IMR-90 (cell line): ENCODE measurements around the gene USP24. TPM values are rescaled to one million over a fixed set of nuclear protein-coding genes. Genes with fewer than 3 reads are reported as not detected.

ENCODE experiments used
- ATAC-seq: fragments of 200-7000 bp; cut with Tn5 transposase; 2 replicates; pipeline ENCODE4 v1.9.1; 2020; ENCODE audit warnings: low read depth, mild to moderate bottlenecking, moderate library complexity
- BruUV-seq: library from RNA; stranded (reverse); fragments of 400-500 nt; replicated peaks from 2 replicates; lab custom pipeline; 2021; lab: Mats Ljungman, UMichigan
- CTCF ChIA-PET: fragments of 300-600 bp; formaldehyde crosslinking; extraction: SDS; loops from one replicate; lab custom pipeline; 2021; ENCODE audit warnings: antibody characterized with exemption; lab: Yijun Ruan, JAX
- POLR2A ChIA-PET: fragments of 300-600 bp; sonication (Branson Sonifier 250); formaldehyde crosslinking; loops from one replicate; lab custom pipeline; 2022; ENCODE audit warnings: antibody characterized with exemption; ENCODE audit not compliant: unreplicated experiment; lab: Charles Lee
- DNase-seq: peaks from one replicate; pipeline ENCODE4 v3.0.0; 2013
- H2AFZ ChIP-seq: replicated peaks from 2 replicates; pipeline ENCODE3; 2013; ENCODE audit warnings: low read length, mild to moderate bottlenecking; ENCODE audit not compliant: poor library complexity
- H2AK5ac ChIP-seq: 2 replicates; pipeline ENCODE4 v1.6.1; 2013; ENCODE audit warnings: low read depth, low read length, inconsistent platforms
- H2AK9ac ChIP-seq: replicated peaks from 2 replicates; pipeline ENCODE3; 2013; ENCODE audit warnings: mild to moderate bottlenecking, low read depth, low read length, moderate library complexity; ENCODE audit not compliant: poor library complexity
- H2BK120ac ChIP-seq: 2 replicates; pipeline ENCODE4 v1.6.1; 2013; ENCODE audit warnings: low read depth, low read length, inconsistent platforms
- H2BK15ac ChIP-seq: 3 replicates; pipeline ENCODE4 v1.6.1; 2013; ENCODE audit warnings: low read depth, low read length, inconsistent platforms
- H2BK20ac ChIP-seq: 2 replicates; pipeline ENCODE4 v1.6.1; 2013; ENCODE audit warnings: low read depth, mild to moderate bottlenecking, inconsistent platforms, low read length, moderate library complexity
- H2BK5ac ChIP-seq: 2 replicates; pipeline ENCODE4 v1.6.1; 2013; ENCODE audit warnings: mild to moderate bottlenecking, low read depth, low read length, inconsistent platforms; ENCODE audit not compliant: poor library complexity, severe bottlenecking
- H3K14ac ChIP-seq: replicated peaks from 2 replicates; pipeline ENCODE4 v1.6.1; 2013; ENCODE audit warnings: low read depth, low read length, inconsistent platforms
- H3K18ac ChIP-seq: 2 replicates; pipeline ENCODE4 v1.6.1; 2013; ENCODE audit warnings: low read depth, low read length, control low read depth
- H3K23ac ChIP-seq: 2 replicates; pipeline ENCODE4 v1.6.1; 2013; ENCODE audit warnings: low read depth, low read length, inconsistent platforms
- H3K27ac ChIP-seq: 2 replicates; pipeline ENCODE4 v1.5.1; 2013; ENCODE audit warnings: mild to moderate bottlenecking, control low read depth, low read length; ENCODE audit not compliant: insufficient read depth
- H3K27me3 ChIP-seq: 2 replicates; pipeline ENCODE4 v1.6.1; 2013; ENCODE audit warnings: low read length; ENCODE audit not compliant: control insufficient read depth, insufficient read depth
- H3K36me3 ChIP-seq: 2 replicates; pipeline ENCODE4 v1.6.1; 2013; ENCODE audit warnings: low read length, mixed read lengths; ENCODE audit not compliant: control insufficient read depth, insufficient read depth
- H3K4ac ChIP-seq: 2 replicates; pipeline ENCODE4 v1.6.1; 2013; ENCODE audit warnings: low read depth, low read length, inconsistent platforms
- H3K4me1 ChIP-seq: 2 replicates; pipeline ENCODE4 v1.6.1; 2013; ENCODE audit warnings: low read length, mixed read lengths; ENCODE audit not compliant: control insufficient read depth, insufficient read depth
- H3K4me2 ChIP-seq: 2 replicates; pipeline ENCODE4 v1.6.1; 2013; ENCODE audit warnings: low read depth, mild to moderate bottlenecking, control low read depth, low read length, moderate library complexity
- H3K4me3 ChIP-seq: 2 replicates; pipeline ENCODE4 v1.5.1; 2013; ENCODE audit warnings: low read depth, mild to moderate bottlenecking, control low read depth, low read length, moderate library complexity; ENCODE audit not compliant: insufficient read depth
- H3K56ac ChIP-seq: 2 replicates; pipeline ENCODE4 v1.6.1; 2013; ENCODE audit warnings: low read length, inconsistent platforms; ENCODE audit not compliant: insufficient read depth; ENCODE audit errors: extremely low read depth
- H3K79me1 ChIP-seq, 2 experiments: 2 replicates each; pipeline ENCODE4 v1.6.1; 2013; ENCODE audit warnings: low read length in 2 of 2, inconsistent platforms in 1 of 2, low read depth in 1 of 2
- H3K9ac ChIP-seq: 2 replicates; pipeline ENCODE4 v1.6.1; 2013; ENCODE audit warnings: low read depth, low read length, control low read depth
- H3K9me1 ChIP-seq: 2 replicates; pipeline ENCODE4 v1.6.1; 2013; ENCODE audit warnings: low read length, inconsistent platforms; ENCODE audit not compliant: insufficient read depth
- H3K9me3 ChIP-seq: 2 replicates; pipeline ENCODE4 v1.6.1; 2013; ENCODE audit warnings: low read length; ENCODE audit not compliant: control insufficient read depth, insufficient read depth
- H4K20me1 ChIP-seq: 2 replicates; pipeline ENCODE4 v1.6.1; 2013; ENCODE audit warnings: low read length, inconsistent platforms; ENCODE audit not compliant: insufficient read depth
- H4K5ac ChIP-seq: 2 replicates; pipeline ENCODE4 v1.6.1; 2013; ENCODE audit warnings: mild to moderate bottlenecking, low read depth, low read length, control low read depth
- H4K8ac ChIP-seq, 2 experiments: 2 replicates each; pipeline ENCODE4 v1.6.1; 2013; ENCODE audit warnings: low read depth in 2 of 2, low read length in 2 of 2, control low read depth in 1 of 2, inconsistent platforms in 1 of 2
- H4K91ac ChIP-seq: 2 replicates; pipeline ENCODE4 v1.6.1; 2013; ENCODE audit warnings: low read depth, low read length, inconsistent platforms; ENCODE audit not compliant: insufficient read depth
- BHLHE40 ChIP-seq: fragments of 150-350 bp; IDR thresholded peaks from 2 replicates; pipeline ENCODE4 v1.6.1; 2016; ENCODE audit warnings: mild to moderate bottlenecking, low read depth, low read length
- CHD1 ChIP-seq: IDR thresholded peaks from 2 replicates; pipeline ENCODE4 v1.6.1; 2012; ENCODE audit warnings: low read depth, low read length, improper control_type of control experiment
- CTCF ChIP-seq: conservative IDR thresholded peaks from 2 replicates; pipeline ENCODE4 v1.5.1; 2012; ENCODE audit warnings: mild to moderate bottlenecking, low read depth, low read length, improper control_type of control experiment
- ELK1 ChIP-seq: fragments of 150-350 bp; IDR thresholded peaks from 2 replicates; pipeline ENCODE4 v1.6.1; 2016; ENCODE audit warnings: low read depth, mild to moderate bottlenecking, low read length, moderate library complexity, borderline replicate concordance
- FOS ChIP-seq: fragments of 150-350 bp; IDR thresholded peaks from 2 replicates; pipeline ENCODE4 v1.6.1; 2016; ENCODE audit warnings: low read depth, low read length
- MAFK ChIP-seq: IDR thresholded peaks from 2 replicates; pipeline ENCODE4 v1.6.1; 2012; ENCODE audit warnings: low read depth, low read length, improper control_type of control experiment
- MAZ ChIP-seq: IDR thresholded peaks from 2 replicates; pipeline ENCODE4 v1.6.1; 2012; ENCODE audit warnings: low read depth, mild to moderate bottlenecking, low read length, improper control_type of control experiment, moderate library complexity, borderline replicate concordance
- NFE2L2 ChIP-seq: fragments of 150-350 bp; IDR thresholded peaks from 2 replicates; pipeline ENCODE4 v1.6.1; 2016; ENCODE audit warnings: low read depth, mild to moderate bottlenecking, low read length
- POLR2A ChIP-seq: IDR thresholded peaks from 2 replicates; pipeline ENCODE4 v1.6.1; 2012; ENCODE audit warnings: mild to moderate bottlenecking, low read depth, low read length
- SMC3 ChIP-seq: fragments of 150-350 bp; IDR thresholded peaks from 2 replicates; pipeline ENCODE4 v1.6.1; 2016; ENCODE audit warnings: low read depth, mild to moderate bottlenecking, antibody characterized with exemption, low read length, moderate library complexity
- WGBS, 2 experiments: methylation state at CpG; one replicate each; pipeline versions ENCODE4 v1.1.5 to v1.1.7; 2013; ENCODE audit warnings: missing lambda C conversion rate in 2 of 2; ENCODE audit not compliant: insufficient read length in 1 of 2; ENCODE audit errors: extremely low coverage in 2 of 2; 5-methylcytosine and 5-hydroxymethylcytosine counted together
- dilution Hi-C: fragments of 300-500 bp; cut with HindIII; formaldehyde crosslinking; loops from one replicate; pipeline ENCODE4 v1.14.3; 2018; ENCODE audit warnings: low sequenced_read_pairs; ENCODE audit not compliant: unreplicated experiment
- in situ Hi-C: fragments of 300-500 bp; cut with MboI; formaldehyde crosslinking; loops from 3 replicates; pipeline ENCODE4 v1.14.3; 2019; ENCODE audit warnings: low sequenced_read_pairs, inconsistent platforms, mixed read lengths
- intact Hi-C: fragments of 100-400 bp; cut with micrococcal nuclease; formaldehyde crosslinking; loops from 2 replicates; pipeline ENCODE4 v1.10.0; 2022
- polyA plus RNA-seq, 3 experiments: library from polyadenylated mRNA; depleted of rRNA; stranded (reverse); fragments of >200 nt; gene quantifications; 2 replicates each; pipeline ENCODE4 v1.2.3, GENCODE V29; 2012; ENCODE audit warnings: low replicate concordance in 1 of 3
- total RNA-seq: library from RNA; depleted of rRNA; stranded (reverse); fragments of >200 nt; gene quantifications from 2 replicates; pipeline ENCODE4 v1.2.3, GENCODE V29; 2012

Gene USP24
- total and polyA plus RNA-seq, 2 of the 4 experiments (the other 2 are of a cell fraction): 8.4 to 36.7 TPM

DNA sequence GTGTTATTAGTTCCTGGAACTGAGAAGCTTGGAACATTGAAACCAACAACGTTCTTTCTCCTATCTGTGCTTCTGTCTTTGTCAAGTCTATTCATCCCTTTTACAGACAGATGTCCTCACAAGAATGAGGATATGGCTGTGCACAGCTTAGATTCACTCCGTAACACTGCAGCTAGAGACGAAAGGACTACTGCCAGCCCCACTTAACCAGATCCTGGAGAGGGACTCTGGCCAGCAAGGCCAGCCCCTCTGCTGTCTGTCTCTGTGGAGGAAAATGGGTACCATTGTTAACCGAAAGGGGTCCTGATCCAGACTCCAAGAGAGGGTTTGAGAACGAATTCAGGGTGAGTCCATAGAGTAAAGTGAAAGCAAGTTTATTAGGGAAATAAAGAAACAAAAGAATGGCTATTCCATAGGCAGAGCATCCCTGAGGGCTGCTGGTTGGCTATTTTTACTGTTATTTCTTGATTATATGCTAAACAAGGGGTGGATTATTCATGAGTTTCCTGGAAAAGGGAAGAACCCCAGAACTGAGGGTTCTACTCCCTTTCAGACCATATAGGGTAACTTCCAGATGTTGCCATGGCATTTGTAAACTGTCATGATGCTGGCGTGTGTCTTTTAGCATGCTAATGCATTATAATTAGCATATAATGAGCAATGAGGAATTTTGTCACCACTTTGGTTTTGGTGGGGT, 17.4 kb upstream of the USP24 start:
- Histone ChIP-seq H3K79me1 (no peaks in the 10 kb centered on the region), H3K27ac (no peak overlapping the region), H4K91ac (no peak overlapping the region), H2AFZ (no peak overlapping the region), H2AK9ac (no peak overlapping the region), H3K4me3 (no peak overlapping the region), H3K18ac (no peak overlapping the region), H4K20me1 (no peaks in the 10 kb centered on the region), H3K36me3 (no peaks in the 10 kb centered on the region), H3K23ac (no peak overlapping the region), H2BK120ac (no peak overlapping the region), H3K9ac (no peak overlapping the region), H3K56ac (no peak overlapping the region), H2BK15ac (no peak overlapping the region), H4K8ac (no peak overlapping the region), H3K27me3 (no peaks in the 10 kb centered on the region; the same call in 1 of the 2 replicates), H2BK20ac (no peak overlapping the region), H3K4me2 (no peak overlapping the region), H2AK5ac (no peak overlapping the region), H2BK5ac (no peak overlapping the region), H3K14ac (no peak overlapping the region), H3K4me1 (peaks cover 4% of the 10 kb centered on the region), H3K9me3 (no peaks in the 10 kb centered on the region), H3K4ac (no peak overlapping the region), H3K9me1 (peaks cover 3% of the 10 kb centered on the region; the same call in 1 of the 2 replicates), H4K5ac (no peak overlapping the region)
- whole genome bisulfite sequencing, 2 experiments: 93% methylated on average over 2 of the region's 6 CpGs; no CpG with 5 or more reads in 1 of the 2 experiments
- DNase-seq (no peak), ATAC-seq (no peak)
- in situ Hi-C loops: no loop called here
- CTCF ChIA-PET: interaction anchor here (0.6 kb wide), 1 partner anchor 116 kb away, joined by 3 read pairs; no protein-coding TSS in a partner anchor
- POLR2A ChIA-PET: no interaction called here
- intact Hi-C loops: no loop called here
- BruUV-seq: no TSS peak
- dilution Hi-C loops: no loop called here
- no peak for TF ChIP-seq NFE2L2
- no peak for TF ChIP-seq MAZ
- TF ChIP-seq ELK1: no peak
- no peak for TF ChIP-seq CTCF
- no peak for TF ChIP-seq POLR2A
- no peak for TF ChIP-seq CHD1
- TF ChIP-seq SMC3: no peak
- TF ChIP-seq MAFK: no peak
- no peak for TF ChIP-seq FOS
- no peak for TF ChIP-seq BHLHE40
